Left ventricle myocardium inferior (tissue), 1 donor: ENCODE measurements around the gene WEE2. TPM values are rescaled to one million over a fixed set of nuclear protein-coding genes. Genes with fewer than 3 reads are reported as not detected.
A peak's percentile ranks its signal among the peaks of the same experiment; 100 is the strongest.
"Not testable (repeated sequence)": the region's sequence is repeated elsewhere in the genome, so short reads cannot be mapped to it uniquely, and the experiment has no call there.

Experiments
- DNase-seq: peaks from one replicate; pipeline ENCODE4 v3.0.0-alpha.2; 2020
- H3K27ac ChIP-seq: fragments of 200-600 bp; replicated peaks from 2 replicates; pipeline ENCODE4 v1.8.0; 2021
- H3K27me3 ChIP-seq: fragments of 200-600 bp; 2 replicates; pipeline ENCODE4 v1.8.0; 2021; ENCODE audit warnings: low read depth
- H3K36me3 ChIP-seq: fragments of 200-600 bp; 2 replicates; pipeline ENCODE4 v1.8.0; 2021
- H3K4me1 ChIP-seq: fragments of 200-600 bp; 2 replicates; pipeline ENCODE4 v1.8.0; 2021
- H3K4me3 ChIP-seq: fragments of 200-600 bp; 2 replicates; pipeline ENCODE4 v1.8.0; 2021; ENCODE audit warnings: mild to moderate bottlenecking, moderate library complexity
- H3K9me3 ChIP-seq: fragments of 200-600 bp; replicated peaks from 2 replicates; pipeline ENCODE4 v1.8.0; 2021
- intact Hi-C: fragments of 100-400 bp; cut with micrococcal nuclease; formaldehyde crosslinking; loops from one replicate; pipeline ENCODE4 v1.11.0; 2022
- total RNA-seq: library from RNA; stranded (reverse); fragmentation: NEBNext Ultra II Directional; extraction: Animal tissue kit (Norgen Biotek cat#: 25700); gene quantifications from one replicate; pipeline ENCODE4 v1.2.1, GENCODE V29; 2021
- TF ChIP-seq, protein P1 (sequence below): fragments of 200-600 bp; IDR thresholded peaks from 2 replicates; pipeline ENCODE4 v1.8.0; 2021; ENCODE audit warnings: antibody characterized with exemption, mild to moderate bottlenecking, borderline replicate concordance
- donor health status: DM: no; HTN: yes; CAD: no; lungs with severe emphysema.

Gene WEE2
- total RNA-seq, 1 donor from 2014 or later, result not detected

DNA sequence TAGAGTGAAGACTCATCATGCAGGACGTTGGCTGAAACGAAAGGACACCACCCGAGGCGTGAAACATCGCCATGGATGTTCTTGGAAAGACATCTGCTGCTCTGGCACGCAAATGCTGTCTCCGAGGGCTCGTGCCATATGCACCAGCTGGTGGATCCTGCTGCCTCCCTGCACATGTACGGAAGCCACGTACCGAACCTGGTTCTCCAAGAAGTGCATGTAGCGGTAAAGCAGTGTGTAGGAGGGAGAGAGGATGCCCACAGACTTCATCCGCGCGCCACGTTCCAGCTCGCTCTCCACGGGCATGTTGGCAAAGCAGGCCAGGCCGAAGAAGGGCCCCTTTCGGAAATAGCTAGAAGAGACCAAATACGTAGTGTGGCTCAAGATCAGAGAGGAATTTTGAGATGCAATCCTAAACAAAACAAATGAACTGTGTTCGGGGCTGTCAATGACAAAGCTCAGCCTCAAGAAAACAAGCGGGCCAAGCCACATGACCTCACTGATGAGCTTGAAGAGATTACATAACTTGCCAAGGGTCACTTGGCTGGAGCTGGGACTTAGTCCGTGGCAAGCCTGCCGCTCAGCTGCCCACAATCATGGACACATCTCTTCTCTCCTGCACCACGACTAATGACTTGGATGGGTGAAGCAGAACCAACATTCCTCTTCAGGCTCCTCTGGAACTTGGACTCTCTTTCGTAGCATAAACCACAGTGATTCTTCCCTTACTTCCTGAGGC, 22.7 kb upstream of the WEE2 start:
- TF ChIP-seq, protein P1, sequence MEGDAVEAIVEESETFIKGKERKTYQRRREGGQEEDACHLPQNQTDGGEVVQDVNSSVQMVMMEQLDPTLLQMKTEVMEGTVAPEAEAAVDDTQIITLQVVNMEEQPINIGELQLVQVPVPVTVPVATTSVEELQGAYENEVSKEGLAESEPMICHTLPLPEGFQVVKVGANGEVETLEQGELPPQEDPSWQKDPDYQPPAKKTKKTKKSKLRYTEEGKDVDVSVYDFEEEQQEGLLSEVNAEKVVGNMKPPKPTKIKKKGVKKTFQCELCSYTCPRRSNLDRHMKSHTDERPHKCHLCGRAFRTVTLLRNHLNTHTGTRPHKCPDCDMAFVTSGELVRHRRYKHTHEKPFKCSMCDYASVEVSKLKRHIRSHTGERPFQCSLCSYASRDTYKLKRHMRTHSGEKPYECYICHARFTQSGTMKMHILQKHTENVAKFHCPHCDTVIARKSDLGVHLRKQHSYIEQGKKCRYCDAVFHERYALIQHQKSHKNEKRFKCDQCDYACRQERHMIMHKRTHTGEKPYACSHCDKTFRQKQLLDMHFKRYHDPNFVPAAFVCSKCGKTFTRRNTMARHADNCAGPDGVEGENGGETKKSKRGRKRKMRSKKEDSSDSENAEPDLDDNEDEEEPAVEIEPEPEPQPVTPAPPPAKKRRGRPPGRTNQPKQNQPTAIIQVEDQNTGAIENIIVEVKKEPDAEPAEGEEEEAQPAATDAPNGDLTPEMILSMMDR, result no peak
- H3K36me3 ChIP-seq, result peaks cover 38% of the 10 kb centered on the region
- H3K27me3 ChIP-seq, result no peaks in the 10 kb centered on the region
- no peak overlapping the region for H3K27ac ChIP-seq
- peaks cover 29% of the 10 kb centered on the region for H3K4me1 ChIP-seq
- no peaks in the 10 kb centered on the region for H3K9me3 ChIP-seq
- H3K4me3 ChIP-seq, result no peak overlapping the region
- intact Hi-C loops, result no loop called here
- no peak for DNase-seq

DNA sequence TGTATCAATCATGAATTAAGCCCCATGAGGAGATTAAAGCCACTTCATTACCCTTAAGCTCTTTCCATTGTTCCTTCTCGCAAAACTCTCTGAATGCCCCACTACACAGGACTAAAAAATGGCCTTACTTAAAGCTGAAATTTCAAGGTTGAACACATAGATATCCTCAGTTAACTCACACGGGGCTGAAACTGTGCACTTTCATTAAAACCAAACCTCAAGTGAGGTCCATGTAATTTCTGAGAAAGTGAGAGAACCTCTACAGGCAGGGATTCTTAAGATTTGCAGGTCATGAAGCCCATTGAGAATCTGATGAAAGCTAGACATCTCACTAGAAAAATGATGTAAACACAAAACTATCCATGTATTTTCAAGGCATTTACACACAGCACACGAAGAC, 22.1 kb upstream of the WEE2 start:
- TF ChIP-seq, protein P1, result no peak
- no peaks in the 10 kb centered on the region for H3K27me3 ChIP-seq
- DNase-seq, result no peak
- H3K4me3 ChIP-seq, result no peak overlapping the region
- H3K4me1 ChIP-seq, result peaks cover 29% of the 10 kb centered on the region
- H3K27ac ChIP-seq, result peak overlapping the region; percentile 58
- no peaks in the 10 kb centered on the region for H3K9me3 ChIP-seq
- H3K36me3 ChIP-seq, result peaks cover 38% of the 10 kb centered on the region
- intact Hi-C loops, result no loop called here

- intact Hi-C loops, result no loop called here
- H3K9me3 ChIP-seq, result no peaks in the 10 kb centered on the region
- peak overlapping the region; percentile 34 for H3K4me3 ChIP-seq
- peaks cover 31% of the 10 kb centered on the region for H3K4me1 ChIP-seq
- DNase-seq, result no peak
- H3K27me3 ChIP-seq, result no peaks in the 10 kb centered on the region
- H3K36me3 ChIP-seq, result peaks cover 37% of the 10 kb centered on the region
- TF ChIP-seq, protein P1, result no peak
- H3K27ac ChIP-seq, result peak overlapping the region; percentile 58
Measured at GRCh38 chr7:141686670-141687069, 21.5 kb upstream of the WEE2 start.

- TF ChIP-seq, protein P1, result no peak
- intact Hi-C loops, result no loop called here
Measured at GRCh38 chr7:141688043-141688442, 20.1 kb upstream of the WEE2 start.

DNA sequence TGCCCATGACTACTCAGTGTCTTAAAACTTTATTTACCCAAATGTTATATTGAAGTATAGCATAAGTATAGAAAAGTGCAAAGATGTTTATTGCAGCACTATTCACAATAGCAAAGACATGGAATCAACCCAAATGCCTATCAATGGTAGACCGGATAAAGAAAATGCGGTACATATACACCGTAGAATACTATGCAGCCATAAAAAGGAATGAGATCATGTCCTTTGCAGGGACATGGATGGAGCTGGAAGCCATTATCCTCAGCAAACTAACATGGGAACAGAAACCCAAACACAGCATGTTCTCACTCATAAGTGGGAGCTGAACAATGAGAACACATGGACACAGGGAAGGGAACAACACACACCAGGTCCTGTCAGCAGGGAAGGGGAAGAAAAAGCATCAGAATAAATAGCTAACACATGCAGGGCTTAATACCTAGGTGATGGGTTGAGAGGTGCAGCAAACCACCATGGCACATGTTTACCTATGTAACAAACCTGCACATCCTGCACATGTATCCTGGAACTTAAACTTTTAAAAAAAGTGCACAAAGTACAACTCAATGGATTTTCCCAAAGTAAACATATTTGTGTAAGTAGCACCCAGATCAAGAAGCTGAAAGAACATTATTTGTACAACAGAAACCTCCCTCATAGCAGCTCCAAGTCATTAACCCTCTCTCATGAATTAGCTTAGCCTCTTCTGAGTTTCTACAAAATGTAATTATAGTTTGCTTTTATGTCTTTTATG, 18.9 kb upstream of the WEE2 start:
- Histone ChIP-seq H3K4me1 (peaks cover 33% of the 10 kb centered on the region), H3K36me3 (peaks cover 17% of the 10 kb centered on the region)
- DNase-seq, H3K9me3 ChIP-seq, H3K27me3 ChIP-seq, intact Hi-C loops, H3K27ac ChIP-seq, H3K4me3 ChIP-seq: not testable (repeated sequence)

More at GRCh38 chr7:141688043-141688442, 20.1 kb upstream of the WEE2 start:
- no peak overlapping the region for H3K4me3 ChIP-seq
- no peaks in the 10 kb centered on the region for H3K27me3 ChIP-seq
- H3K36me3 ChIP-seq, result peaks cover 29% of the 10 kb centered on the region
- no peaks in the 10 kb centered on the region for H3K9me3 ChIP-seq
- no peak overlapping the region for H3K27ac ChIP-seq
- DNase-seq, result no peak
- H3K4me1 ChIP-seq, result peaks cover 31% of the 10 kb centered on the region

DNA sequence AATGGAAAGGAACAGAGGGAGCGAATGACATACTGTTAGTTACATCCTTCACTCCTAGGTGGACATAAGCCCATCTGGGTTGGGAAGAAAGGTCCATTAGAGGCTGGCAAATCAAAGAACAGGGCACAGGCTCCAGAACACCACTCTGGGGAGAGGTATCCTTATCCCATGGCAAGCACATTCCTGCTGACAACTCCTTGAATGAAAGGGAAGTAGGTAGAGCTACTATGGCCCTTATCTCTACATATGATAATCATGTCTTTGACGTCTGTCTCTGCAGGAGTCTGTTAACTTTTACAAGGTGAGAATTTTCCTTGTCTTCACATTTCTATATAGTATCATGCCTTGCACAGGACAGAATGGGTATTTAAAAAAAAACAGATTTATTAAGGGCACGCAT, 16.6 kb upstream of the WEE2 start:
- intact Hi-C loops, result no loop called here
- Histone ChIP-seq H3K27ac (no peak overlapping the region), H3K27me3 (no peaks in the 10 kb centered on the region), H3K36me3 (no peaks in the 10 kb centered on the region), H3K9me3 (no peaks in the 10 kb centered on the region), H3K4me1 (peaks cover 46% of the 10 kb centered on the region), H3K4me3 (no peak overlapping the region)
- no peak for DNase-seq
- TF ChIP-seq, protein P1, result no peak
